Activated B cell treated with CpG ODN at 0.5 μM for 24 hours (primary cell): ENCODE data around the gene RPL13. TPM values are rescaled to one million over a fixed set of nuclear protein-coding genes. Genes with fewer than 3 reads are reported as not detected.
"Not testable (repeated sequence)": the region's sequence is repeated elsewhere in the genome, so short reads cannot be mapped to it uniquely, and the experiment has no call there.

Experiments used
- ATAC-seq: fragments of 200-7000 bp; cut with Tn5 transposase; one replicate; pipeline ENCODE4 v1.10.0; 2021; ENCODE audit warnings: low read depth, mild to moderate bottlenecking, moderate library complexity
- CTCF ChIA-PET: fragments of 350-600 bp; sonication (Branson Sonifier 250); formaldehyde crosslinking; loops from one replicate; lab custom pipeline; 2021; ENCODE audit warnings: antibody characterized with exemption; lab: Charles Lee
- POLR2A ChIA-PET: fragments of 350-600 bp; sonication (Branson Sonifier 250); formaldehyde crosslinking; loops from one replicate; lab custom pipeline; 2021; ENCODE audit warnings: antibody characterized with exemption; lab: Charles Lee
- DNase-seq: peaks from one replicate; pipeline ENCODE4 v3.0.0; 2022
- H3K27ac Mint-ChIP-seq: one replicate; pipeline ENCODE4 v1.8.0; 2020; ENCODE audit warnings: mixed read lengths
- H3K27me3 Mint-ChIP-seq: one replicate; pipeline ENCODE4 v1.8.0; 2021; ENCODE audit warnings: mixed read lengths
- H3K36me3 Mint-ChIP-seq: one replicate; pipeline ENCODE4 v1.8.0; 2021; ENCODE audit warnings: low read depth, mixed read lengths
- H3K4me1 Mint-ChIP-seq: one replicate; pipeline ENCODE4 v1.8.0; 2021; ENCODE audit warnings: mixed read lengths
- H3K4me3 Mint-ChIP-seq: one replicate; pipeline ENCODE4 v1.8.0; 2020; ENCODE audit warnings: mild to moderate bottlenecking, mixed read lengths
- H3K9me3 Mint-ChIP-seq: one replicate; pipeline ENCODE4 v1.8.0; 2020; ENCODE audit warnings: mixed read lengths
- intact Hi-C: fragments of 100-400 bp; cut with micrococcal nuclease; formaldehyde crosslinking; loops from one replicate; pipeline ENCODE4 v1.15.1; 2024
- total RNA-seq: library from RNA; stranded (reverse); gene quantifications from 2 replicates; pipeline ENCODE4 v1.2.3, GENCODE V29; 2022
- TF ChIP-seq, protein P1 (sequence below): fragments of 200-600 bp; IDR thresholded peaks from one replicate; pipeline ENCODE4 v1.8.0; 2022; ENCODE audit warnings: antibody characterized with exemption, mild to moderate bottlenecking

The RPL13 gene
- total RNA-seq, 1 donor from 2014 or later = 3,566 TPM

- CTCF ChIA-PET = no interaction called here
- no peaks in the 10 kb centered on the region for H3K36me3 Mint-ChIP-seq
- no peak overlapping the region for H3K4me3 Mint-ChIP-seq
- TF ChIP-seq, protein P1, sequence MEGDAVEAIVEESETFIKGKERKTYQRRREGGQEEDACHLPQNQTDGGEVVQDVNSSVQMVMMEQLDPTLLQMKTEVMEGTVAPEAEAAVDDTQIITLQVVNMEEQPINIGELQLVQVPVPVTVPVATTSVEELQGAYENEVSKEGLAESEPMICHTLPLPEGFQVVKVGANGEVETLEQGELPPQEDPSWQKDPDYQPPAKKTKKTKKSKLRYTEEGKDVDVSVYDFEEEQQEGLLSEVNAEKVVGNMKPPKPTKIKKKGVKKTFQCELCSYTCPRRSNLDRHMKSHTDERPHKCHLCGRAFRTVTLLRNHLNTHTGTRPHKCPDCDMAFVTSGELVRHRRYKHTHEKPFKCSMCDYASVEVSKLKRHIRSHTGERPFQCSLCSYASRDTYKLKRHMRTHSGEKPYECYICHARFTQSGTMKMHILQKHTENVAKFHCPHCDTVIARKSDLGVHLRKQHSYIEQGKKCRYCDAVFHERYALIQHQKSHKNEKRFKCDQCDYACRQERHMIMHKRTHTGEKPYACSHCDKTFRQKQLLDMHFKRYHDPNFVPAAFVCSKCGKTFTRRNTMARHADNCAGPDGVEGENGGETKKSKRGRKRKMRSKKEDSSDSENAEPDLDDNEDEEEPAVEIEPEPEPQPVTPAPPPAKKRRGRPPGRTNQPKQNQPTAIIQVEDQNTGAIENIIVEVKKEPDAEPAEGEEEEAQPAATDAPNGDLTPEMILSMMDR = no peak
- no peaks in the 10 kb centered on the region for H3K27me3 Mint-ChIP-seq
- no peaks in the 10 kb centered on the region for H3K4me1 Mint-ChIP-seq
- intact Hi-C loops = no loop called here
- POLR2A ChIA-PET = interaction anchor here (0.8 kb wide), 1 partner anchor 21 kb away, joined by 3 read pairs; no protein-coding TSS in a partner anchor
- DNase-seq = no peak
- H3K9me3 Mint-ChIP-seq = no peaks in the 10 kb centered on the region
- ATAC-seq = no peak
- no peak overlapping the region for H3K27ac Mint-ChIP-seq
Measured at GRCh38 chr16:89586218-89586617, 25.7 kb downstream of the RPL13 start.

- intact Hi-C loops = no loop called here
- CTCF ChIA-PET = no interaction called here
- POLR2A ChIA-PET = interaction anchor here (0.8 kb wide), 1 partner anchor 21 kb away, joined by 3 read pairs; no protein-coding TSS in a partner anchor
- H3K27me3 Mint-ChIP-seq = no peaks in the 10 kb centered on the region
- DNase-seq (no peak), ATAC-seq (no peak)
- TF ChIP-seq, protein P1 = no peak
- no peak overlapping the region for H3K4me3 Mint-ChIP-seq
- no peak overlapping the region for H3K27ac Mint-ChIP-seq
- H3K36me3 Mint-ChIP-seq = no peaks in the 10 kb centered on the region
- H3K9me3 Mint-ChIP-seq = no peaks in the 10 kb centered on the region
- no peaks in the 10 kb centered on the region for H3K4me1 Mint-ChIP-seq
Measured at GRCh38 chr16:89586853-89587252, 26.4 kb downstream of the RPL13 start.

- H3K9me3 Mint-ChIP-seq, DNase-seq, CTCF ChIA-PET, H3K27ac Mint-ChIP-seq, H3K4me3 Mint-ChIP-seq, H3K27me3 Mint-ChIP-seq, H3K4me1 Mint-ChIP-seq, ATAC-seq, intact Hi-C loops, POLR2A ChIA-PET, H3K36me3 Mint-ChIP-seq: not testable (repeated sequence)
Measured at GRCh38 chr16:89587676-89588075, 27.2 kb downstream of the RPL13 start.

DNA sequence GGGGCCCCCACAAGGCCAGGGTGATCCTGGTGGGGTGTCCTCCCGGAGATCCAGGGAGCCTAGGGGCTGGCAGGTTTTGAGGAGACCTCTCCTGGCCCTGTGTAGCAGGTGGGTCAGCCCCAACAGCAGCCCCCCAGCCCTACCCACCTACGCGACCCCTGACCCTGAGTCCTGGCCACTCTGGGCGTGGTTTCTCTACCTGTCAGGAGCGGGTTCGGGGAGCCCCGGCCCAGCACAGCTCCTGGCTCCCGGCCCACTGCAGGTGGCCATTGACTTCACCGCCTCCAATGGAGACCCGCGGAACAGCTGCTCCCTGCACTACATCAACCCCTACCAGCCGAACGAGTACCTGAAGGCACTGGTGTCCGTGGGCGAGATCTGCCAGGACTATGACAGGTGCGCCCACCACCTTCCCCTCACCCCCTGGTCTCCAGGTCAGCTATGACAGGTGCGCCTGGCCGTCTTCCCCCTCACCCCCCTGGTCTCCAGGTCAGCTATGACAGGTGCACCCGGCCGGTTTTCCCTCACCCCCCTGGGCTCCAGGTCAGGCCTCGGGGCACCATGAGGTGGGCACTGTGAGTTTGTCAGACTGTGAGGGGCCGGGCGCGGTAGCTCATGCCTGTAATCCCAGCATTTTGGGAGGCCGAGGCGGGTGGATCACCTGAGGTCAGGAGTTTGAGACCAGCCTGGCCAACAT lies 28.1 kb downstream of the RPL13 start:
- H3K27ac Mint-ChIP-seq = no peak overlapping the region
- CTCF ChIA-PET = no interaction called here
- DNase-seq (no peak), ATAC-seq (no peak)
- no peak overlapping the region for H3K4me3 Mint-ChIP-seq
- no peaks in the 10 kb centered on the region for H3K27me3 Mint-ChIP-seq
- POLR2A ChIA-PET = interaction anchor here (0.5 kb wide), 1 partner anchor 111 kb away, joined by 4 read pairs; no protein-coding TSS in a partner anchor
- TF ChIP-seq, protein P1 = no peak
- no peaks in the 10 kb centered on the region for H3K36me3 Mint-ChIP-seq
- intact Hi-C loops = no loop called here
- no peaks in the 10 kb centered on the region for H3K4me1 Mint-ChIP-seq
- H3K9me3 Mint-ChIP-seq = no peaks in the 10 kb centered on the region

- Mint-ChIP-seq H3K9me3 (no peaks in the 10 kb centered on the region), H3K36me3 (no peaks in the 10 kb centered on the region), H3K4me3 (no peak overlapping the region), H3K4me1 (no peaks in the 10 kb centered on the region), H3K27me3 (no peaks in the 10 kb centered on the region), H3K27ac (no peak overlapping the region)
- POLR2A ChIA-PET = no interaction called here
- DNase-seq = no peak
- TF ChIP-seq, protein P1 = no peak
- ATAC-seq = no peak
- CTCF ChIA-PET = no interaction called here
- intact Hi-C loops = no loop called here
Measured at GRCh38 chr16:89589241-89589926, 28.9 kb downstream of the RPL13 start.
